ENCODE results near the gene WDFY4. TPM values are rescaled to one million over a fixed set of nuclear protein-coding genes. Genes with fewer than 3 reads are reported as not detected.

Gene WDFY4
- total and polyA plus RNA-seq, 2 of the 13 experiments (the other 11 are each of a cell fraction or from before 2014, with no cell fraction given), result not detected

DNA sequence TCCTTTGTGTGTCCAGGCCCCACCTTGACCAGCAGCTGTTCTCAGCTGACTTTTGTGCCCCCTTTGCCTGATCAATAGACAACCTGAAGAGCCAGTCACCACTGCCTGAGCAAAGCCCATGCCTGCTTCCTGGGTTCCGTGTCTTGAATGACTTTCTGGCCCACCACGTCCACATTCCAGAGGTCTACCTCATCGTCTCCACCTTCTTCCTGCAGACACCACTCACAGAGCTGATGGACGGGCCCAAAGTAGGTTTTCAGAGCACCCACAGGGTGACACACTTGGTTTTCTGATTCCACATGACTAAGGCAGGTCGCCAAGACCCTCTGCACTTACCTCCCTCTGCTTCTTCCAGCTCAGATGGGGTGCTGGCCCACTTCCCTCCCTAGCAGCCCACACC is 126.8 kb downstream of the WDFY4 start:
- no peak overlapping the region for H2AFZ ChIP-seq (ENCODE audit: low read length)
- H3K36me3 ChIP-seq (replicated peaks in 1 of 2; ENCODE audit: control insufficient read depth in 1 of 2, insufficient read depth in 2 of 2, low read length in 2 of 2), result no peaks in the 10 kb centered on the region
- no peak overlapping the region for H3K9ac ChIP-seq (ENCODE audit: insufficient read depth, low read depth, low read length)
- no peak for ATAC-seq
- DNase-seq (ENCODE audit: low spot score), result no peak
- H3K27ac ChIP-seq (ENCODE audit: extremely low read length, insufficient read depth, low read length), result no peak overlapping the region
- H3K27me3 ChIP-seq (ENCODE audit: control insufficient read depth in 1 of 2, insufficient read depth in 2 of 2, low read length in 2 of 2), result no peaks in the 10 kb centered on the region; a peak in 1 of 5 replicates
- intact Hi-C loops (cut with micrococcal nuclease; ENCODE audit: unreplicated experiment), result no loop called here
- BruUV-seq (replicated peaks), result no TSS peak
- H3K4me1 ChIP-seq (ENCODE audit: insufficient read depth, low read length), result no peaks in the 10 kb centered on the region
- WGBS (ENCODE audit: low lambda C conversion rate), result 3% methylated on average over 4 of the region's 5 CpGs
- no peaks in the 10 kb centered on the region for H4K20me1 ChIP-seq (ENCODE audit: insufficient read depth, low read length)
- in situ Hi-C loops (cut with HindIII; ENCODE audit: extremely low pct_ligation_motif_present, low pct_unique_long_range_greater_than_20kb), result no loop called here
- no peak overlapping the region for H3K4me3 ChIP-seq (replicated peaks in 1 of 3; ENCODE audit: insufficient read depth in 1 of 3, low read depth in 2 of 3, low read length in 3 of 3)
- no peak overlapping the region for H3K4me2 ChIP-seq (ENCODE audit: low read depth, low read length)
- CTCF ChIA-PET (ENCODE audit: low intra/inter-chr PET ratio, low total read pairs), result no interaction called here
- no peaks in the 10 kb centered on the region for H3K79me2 ChIP-seq (ENCODE audit: insufficient read depth, low read length)
- FAIRE-seq, result no peak
- no peaks in the 10 kb centered on the region for H3K9me3 ChIP-seq (ENCODE audit: low read length)
- POLR2A ChIA-PET, result no interaction called here
- TF ChIP-seq REPIN1 (CRISPR knock-in tag; IDR thresholded peaks at IDR 0.05; ENCODE audit: borderline replicate concordance, low read depth) (no peak), MTF1 (CRISPR knock-in tag; IDR thresholded peaks at IDR 0.05) (no peak), HNF4G (IDR thresholded peaks at IDR 0.05; ENCODE audit: borderline replicate concordance, low read depth, low read length) (no peak), HNF4G (CRISPR knock-in tag; IDR thresholded peaks at IDR 0.05; ENCODE audit: borderline replicate concordance, low read depth) (no peak), NR2F2 (IDR thresholded peaks at IDR 0.05; ENCODE audit: borderline replicate concordance, low read depth) (no peak), BHLHE40 (IDR thresholded peaks at IDR 0.05; ENCODE audit: low read length) (no peak), ATF7-NPFF (CRISPR knock-in tag; IDR thresholded peaks at IDR 0.05; ENCODE audit: low read depth) (no peak), CBX5 (CRISPR knock-in tag; IDR thresholded peaks at IDR 0.05; ENCODE audit: borderline replicate concordance) (no peak), CREM (IDR thresholded peaks at IDR 0.05) (no peak), CREM (CRISPR knock-in tag; IDR thresholded peaks at IDR 0.05) (no peak), ZSCAN31 (CRISPR knock-in tag; IDR thresholded peaks at IDR 0.05; ENCODE audit: low read depth) (no peak), RFX1 (IDR thresholded peaks at IDR 0.05) (no peak), RELA (CRISPR knock-in tag; IDR thresholded peaks at IDR 0.05) (no peak), AKAP8 (CRISPR knock-in tag; IDR thresholded peaks at IDR 0.05) (no peak)
- TF ChIP-seq, protein P1, sequence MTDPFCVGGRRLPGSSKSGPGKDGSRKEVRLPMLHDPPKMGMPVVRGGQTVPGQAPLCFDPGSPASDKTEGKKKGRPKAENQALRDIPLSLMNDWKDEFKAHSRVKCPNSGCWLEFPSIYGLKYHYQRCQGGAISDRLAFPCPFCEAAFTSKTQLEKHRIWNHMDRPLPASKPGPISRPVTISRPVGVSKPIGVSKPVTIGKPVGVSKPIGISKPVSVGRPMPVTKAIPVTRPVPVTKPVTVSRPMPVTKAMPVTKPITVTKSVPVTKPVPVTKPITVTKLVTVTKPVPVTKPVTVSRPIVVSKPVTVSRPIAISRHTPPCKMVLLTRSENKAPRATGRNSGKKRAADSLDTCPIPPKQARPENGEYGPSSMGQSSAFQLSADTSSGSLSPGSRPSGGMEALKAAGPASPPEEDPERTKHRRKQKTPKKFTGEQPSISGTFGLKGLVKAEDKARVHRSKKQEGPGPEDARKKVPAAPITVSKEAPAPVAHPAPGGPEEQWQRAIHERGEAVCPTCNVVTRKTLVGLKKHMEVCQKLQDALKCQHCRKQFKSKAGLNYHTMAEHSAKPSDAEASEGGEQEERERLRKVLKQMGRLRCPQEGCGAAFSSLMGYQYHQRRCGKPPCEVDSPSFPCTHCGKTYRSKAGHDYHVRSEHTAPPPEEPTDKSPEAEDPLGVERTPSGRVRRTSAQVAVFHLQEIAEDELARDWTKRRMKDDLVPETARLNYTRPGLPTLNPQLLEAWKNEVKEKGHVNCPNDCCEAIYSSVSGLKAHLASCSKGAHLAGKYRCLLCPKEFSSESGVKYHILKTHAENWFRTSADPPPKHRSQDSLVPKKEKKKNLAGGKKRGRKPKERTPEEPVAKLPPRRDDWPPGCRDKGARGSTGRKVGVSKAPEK (CRISPR knock-in tag; IDR thresholded peaks at IDR 0.05; ENCODE audit: borderline replicate concordance), result no peak
- TF ChIP-seq, protein P2, sequence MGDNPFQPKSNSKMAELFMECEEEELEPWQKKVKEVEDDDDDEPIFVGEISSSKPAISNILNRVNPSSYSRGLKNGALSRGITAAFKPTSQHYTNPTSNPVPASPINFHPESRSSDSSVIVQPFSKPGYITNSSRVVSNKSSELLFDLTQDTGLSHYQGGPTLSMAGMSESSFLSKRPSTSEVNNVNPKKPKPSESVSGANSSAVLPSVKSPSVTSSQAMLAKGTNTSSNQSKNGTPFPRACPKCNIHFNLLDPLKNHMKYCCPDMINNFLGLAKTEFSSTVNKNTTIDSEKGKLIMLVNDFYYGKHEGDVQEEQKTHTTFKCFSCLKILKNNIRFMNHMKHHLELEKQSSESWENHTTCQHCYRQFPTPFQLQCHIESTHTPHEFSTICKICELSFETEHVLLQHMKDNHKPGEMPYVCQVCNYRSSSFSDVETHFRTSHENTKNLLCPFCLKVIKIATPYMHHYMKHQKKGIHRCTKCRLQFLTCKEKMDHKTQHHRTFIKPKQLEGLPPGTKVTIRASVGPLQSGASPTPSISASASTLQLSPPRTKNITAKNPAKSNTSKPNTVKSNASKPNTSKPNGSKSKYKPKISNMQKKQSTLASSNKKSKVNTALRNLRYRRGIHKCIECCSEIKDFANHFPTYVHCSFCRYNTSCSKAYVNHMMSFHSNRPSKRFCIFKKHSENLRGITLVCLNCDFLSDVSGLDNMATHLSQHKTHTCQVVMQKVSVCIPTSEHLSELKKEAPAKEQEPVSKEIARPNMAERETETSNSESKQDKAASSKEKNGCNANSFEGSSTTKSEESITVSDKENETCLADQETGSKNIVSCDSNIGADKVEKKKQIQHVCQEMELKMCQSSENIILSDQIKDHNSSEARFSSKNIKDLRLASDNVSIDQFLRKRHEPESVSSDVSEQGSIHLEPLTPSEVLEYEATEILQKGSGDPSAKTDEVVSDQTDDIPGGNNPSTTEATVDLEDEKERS (CRISPR knock-in tag; IDR thresholded peaks at IDR 0.05), result no peak
- TF ChIP-seq, protein P3, sequence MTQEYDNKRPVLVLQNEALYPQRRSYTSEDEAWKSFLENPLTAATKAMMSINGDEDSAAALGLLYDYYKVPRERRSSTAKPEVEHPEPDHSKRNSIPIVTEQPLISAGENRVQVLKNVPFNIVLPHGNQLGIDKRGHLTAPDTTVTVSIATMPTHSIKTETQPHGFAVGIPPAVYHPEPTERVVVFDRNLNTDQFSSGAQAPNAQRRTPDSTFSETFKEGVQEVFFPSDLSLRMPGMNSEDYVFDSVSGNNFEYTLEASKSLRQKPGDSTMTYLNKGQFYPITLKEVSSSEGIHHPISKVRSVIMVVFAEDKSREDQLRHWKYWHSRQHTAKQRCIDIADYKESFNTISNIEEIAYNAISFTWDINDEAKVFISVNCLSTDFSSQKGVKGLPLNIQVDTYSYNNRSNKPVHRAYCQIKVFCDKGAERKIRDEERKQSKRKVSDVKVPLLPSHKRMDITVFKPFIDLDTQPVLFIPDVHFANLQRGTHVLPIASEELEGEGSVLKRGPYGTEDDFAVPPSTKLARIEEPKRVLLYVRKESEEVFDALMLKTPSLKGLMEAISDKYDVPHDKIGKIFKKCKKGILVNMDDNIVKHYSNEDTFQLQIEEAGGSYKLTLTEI (CRISPR knock-in tag; conservative IDR thresholded peaks at IDR 0.05), result no peak
- TF ChIP-seq, protein P4, sequence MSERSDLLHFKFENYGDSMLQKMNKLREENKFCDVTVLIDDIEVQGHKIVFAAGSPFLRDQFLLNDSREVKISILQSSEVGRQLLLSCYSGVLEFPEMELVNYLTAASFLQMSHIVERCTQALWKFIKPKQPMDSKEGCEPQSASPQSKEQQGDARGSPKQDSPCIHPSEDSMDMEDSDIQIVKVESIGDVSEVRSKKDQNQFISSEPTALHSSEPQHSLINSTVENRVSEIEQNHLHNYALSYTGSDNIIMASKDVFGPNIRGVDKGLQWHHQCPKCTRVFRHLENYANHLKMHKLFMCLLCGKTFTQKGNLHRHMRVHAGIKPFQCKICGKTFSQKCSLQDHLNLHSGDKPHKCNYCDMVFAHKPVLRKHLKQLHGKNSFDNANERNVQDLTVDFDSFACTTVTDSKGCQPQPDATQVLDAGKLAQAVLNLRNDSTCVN (CRISPR knock-in tag; IDR thresholded peaks at IDR 0.05; ENCODE audit: borderline replicate concordance), result no peak

Data from HepG2 (cell line).